T-helper 1 cell treated with Interleukin-12 subunit alpha and Interleukin-12 subunit beta and Interleukin-4 antibody, amounts not matched to agents 30 μg/mL and 1 μg/mL, for 36 hours (primary cell): ENCODE measurements around the gene WDR72.

Experiments
- H3K27ac Mint-ChIP-seq: one replicate; pipeline ENCODE4 v1.8.0; 2021; ENCODE audit warnings: mild to moderate bottlenecking, mixed read lengths
- H3K27me3 Mint-ChIP-seq: one replicate; pipeline ENCODE4 v1.8.0; 2021; ENCODE audit warnings: low read depth, mixed read lengths
- H3K36me3 Mint-ChIP-seq: one replicate; pipeline ENCODE4 v1.8.0; 2021; ENCODE audit warnings: low read depth, mixed read lengths
- H3K4me1 Mint-ChIP-seq: one replicate; pipeline ENCODE4 v1.8.0; 2021; ENCODE audit warnings: low read depth, mixed read lengths
- H3K4me3 Mint-ChIP-seq: one replicate; pipeline ENCODE4 v1.8.0; 2021; ENCODE audit warnings: mild to moderate bottlenecking, moderate library complexity, mixed read lengths
- H3K9me3 Mint-ChIP-seq: one replicate; pipeline ENCODE4 v1.8.0; 2021; ENCODE audit warnings: mixed read lengths

The WDR72 gene

GRCh38 chr15:53665930-53666329 is 93.5 kb downstream of the WDR72 start:
- no peaks in the 10 kb centered on the region for H3K4me1 Mint-ChIP-seq
- H3K9me3 Mint-ChIP-seq, result no peaks in the 10 kb centered on the region
- no peak overlapping the region for H3K27ac Mint-ChIP-seq
- H3K27me3 Mint-ChIP-seq, result no peaks in the 10 kb centered on the region
- no peak overlapping the region for H3K4me3 Mint-ChIP-seq
- H3K36me3 Mint-ChIP-seq, result no peaks in the 10 kb centered on the region

- H3K4me3 Mint-ChIP-seq, result no peak overlapping the region
- H3K27me3 Mint-ChIP-seq, result no peaks in the 10 kb centered on the region
- no peak overlapping the region for H3K27ac Mint-ChIP-seq
- H3K36me3 Mint-ChIP-seq, result no peaks in the 10 kb centered on the region
- H3K4me1 Mint-ChIP-seq, result no peaks in the 10 kb centered on the region
- H3K9me3 Mint-ChIP-seq, result no peaks in the 10 kb centered on the region
Observed at GRCh38 chr15:53658827-53659555, 100.5 kb downstream of the WDR72 start.

GRCh38 chr15:53658255-53658654 is 101.2 kb downstream of the WDR72 start:
- H3K4me1 Mint-ChIP-seq, result no peaks in the 10 kb centered on the region
- H3K9me3 Mint-ChIP-seq, result no peaks in the 10 kb centered on the region

GRCh38 chr15:53648934-53649333 is 110.5 kb downstream of the WDR72 start:
- H3K4me1 Mint-ChIP-seq, result no peaks in the 10 kb centered on the region

More at GRCh38 chr15:53658255-53658654, 101.2 kb downstream of the WDR72 start:
- H3K36me3 Mint-ChIP-seq, result no peaks in the 10 kb centered on the region
- H3K27ac Mint-ChIP-seq, result no peak overlapping the region
- H3K4me3 Mint-ChIP-seq, result no peak overlapping the region
- H3K27me3 Mint-ChIP-seq, result no peaks in the 10 kb centered on the region

GRCh38 chr15:53644660-53645059 is 114.8 kb downstream of the WDR72 start:
- H3K4me3 Mint-ChIP-seq, result no peak overlapping the region
- H3K4me1 Mint-ChIP-seq, result no peaks in the 10 kb centered on the region
- no peaks in the 10 kb centered on the region for H3K9me3 Mint-ChIP-seq
- H3K27me3 Mint-ChIP-seq, result no peaks in the 10 kb centered on the region
- H3K27ac Mint-ChIP-seq, result no peak overlapping the region
- no peaks in the 10 kb centered on the region for H3K36me3 Mint-ChIP-seq

More at GRCh38 chr15:53648934-53649333, 110.5 kb downstream of the WDR72 start:
- H3K9me3 Mint-ChIP-seq, result no peaks in the 10 kb centered on the region
- no peak overlapping the region for H3K4me3 Mint-ChIP-seq
- no peak overlapping the region for H3K27ac Mint-ChIP-seq
- H3K27me3 Mint-ChIP-seq, result no peaks in the 10 kb centered on the region
- H3K36me3 Mint-ChIP-seq, result no peaks in the 10 kb centered on the region

- Mint-ChIP-seq H3K27ac (no peak overlapping the region), H3K4me3 (no peak overlapping the region), H3K9me3 (peaks cover 14% of the 10 kb centered on the region), H3K36me3 (no peaks in the 10 kb centered on the region), H3K4me1 (no peaks in the 10 kb centered on the region), H3K27me3 (no peaks in the 10 kb centered on the region)
Observed at GRCh38 chr15:53634517-53635106, 124.9 kb downstream of the WDR72 start.

GRCh38 chr15:53627279-53627678 is 132.2 kb downstream of the WDR72 start:
- Mint-ChIP-seq H3K9me3 (peaks cover 9% of the 10 kb centered on the region), H3K27me3 (no peaks in the 10 kb centered on the region), H3K27ac (no peak overlapping the region), H3K4me1 (no peaks in the 10 kb centered on the region), H3K36me3 (no peaks in the 10 kb centered on the region), H3K4me3 (no peak overlapping the region)

GRCh38 chr15:53625962-53626845 is 133.3 kb downstream of the WDR72 start:
- no peaks in the 10 kb centered on the region for H3K36me3 Mint-ChIP-seq
- no peaks in the 10 kb centered on the region for H3K27me3 Mint-ChIP-seq
- peaks cover 1% of the 10 kb centered on the region for H3K9me3 Mint-ChIP-seq
- H3K4me1 Mint-ChIP-seq, result no peaks in the 10 kb centered on the region
- no peak overlapping the region for H3K27ac Mint-ChIP-seq
- no peak overlapping the region for H3K4me3 Mint-ChIP-seq

GRCh38 chr15:53625260-53625659 is 134.2 kb downstream of the WDR72 start:
- Mint-ChIP-seq H3K4me3 (no peak overlapping the region), H3K4me1 (no peaks in the 10 kb centered on the region), H3K36me3 (no peaks in the 10 kb centered on the region), H3K9me3 (no peaks in the 10 kb centered on the region), H3K27ac (no peak overlapping the region), H3K27me3 (no peaks in the 10 kb centered on the region)

GRCh38 chr15:53618461-53618860 is 141.0 kb downstream of the WDR72 start:
- Mint-ChIP-seq H3K4me1 (no peaks in the 10 kb centered on the region), H3K4me3 (no peak overlapping the region), H3K9me3 (no peaks in the 10 kb centered on the region), H3K36me3 (no peaks in the 10 kb centered on the region), H3K27me3 (no peaks in the 10 kb centered on the region), H3K27ac (no peak overlapping the region)

GRCh38 chr15:53611145-53611920 is 148.1 kb downstream of the WDR72 start:
- H3K27ac Mint-ChIP-seq, result no peak overlapping the region
- no peak overlapping the region for H3K4me3 Mint-ChIP-seq
- H3K9me3 Mint-ChIP-seq, result no peaks in the 10 kb centered on the region
- H3K36me3 Mint-ChIP-seq, result no peaks in the 10 kb centered on the region
- H3K27me3 Mint-ChIP-seq, result no peaks in the 10 kb centered on the region
- no peaks in the 10 kb centered on the region for H3K4me1 Mint-ChIP-seq

- Mint-ChIP-seq H3K4me3 (no peak overlapping the region), H3K9me3 (no peaks in the 10 kb centered on the region), H3K4me1 (peaks cover 2% of the 10 kb centered on the region), H3K27me3 (no peaks in the 10 kb centered on the region), H3K27ac (no peak overlapping the region), H3K36me3 (no peaks in the 10 kb centered on the region)
Observed at GRCh38 chr15:53591041-53591440, 168.4 kb downstream of the WDR72 start.

GRCh38 chr15:53590380-53590779 is 169.1 kb downstream of the WDR72 start:
- Mint-ChIP-seq H3K27ac (no peak overlapping the region), H3K27me3 (no peaks in the 10 kb centered on the region), H3K36me3 (no peaks in the 10 kb centered on the region), H3K4me3 (no peak overlapping the region), H3K9me3 (no peaks in the 10 kb centered on the region), H3K4me1 (peaks cover 2% of the 10 kb centered on the region)

GRCh38 chr15:53589520-53590057 is 169.9 kb downstream of the WDR72 start:
- Mint-ChIP-seq H3K9me3 (no peaks in the 10 kb centered on the region), H3K4me1 (peaks cover 2% of the 10 kb centered on the region), H3K36me3 (no peaks in the 10 kb centered on the region), H3K4me3 (no peak overlapping the region), H3K27ac (no peak overlapping the region), H3K27me3 (no peaks in the 10 kb centered on the region)
